Activated T-helper 1 cell treated with anti-CD3 and anti-CD28 coated beads, Interleukin-12 subunit alpha, Interleukin-12 subunit beta, Interleukin-2, Interleukin-4 antibody, amounts not matched to agents 30 ng/mL and 10 ng/mL and 1 ng/mL, durations not matched to agents 14 hours and 24 hours and 36 hours (primary cell): Measurements from ENCODE around the gene MX1. TPM values are rescaled to one million over a fixed set of nuclear protein-coding genes. Genes with fewer than 3 reads are reported as not detected.
A peak's percentile ranks its signal among the peaks of the same experiment; 100 is the strongest.

Experiments
- DNase-seq: peaks from one replicate; pipeline ENCODE4 v3.0.0; 2021; ENCODE audit warnings: low spot score
- H3K27ac Mint-ChIP-seq: one replicate; pipeline ENCODE4 v1.8.0; 2021; ENCODE audit warnings: mild to moderate bottlenecking, mixed read lengths
- H3K27me3 Mint-ChIP-seq: one replicate; pipeline ENCODE4 v1.8.0; 2022; ENCODE audit warnings: mild to moderate bottlenecking, moderate library complexity, mixed read lengths; ENCODE audit not compliant: insufficient read depth
- H3K36me3 Mint-ChIP-seq: one replicate; pipeline ENCODE4 v1.8.0; 2021; ENCODE audit warnings: low read depth, mixed read lengths
- H3K4me1 Mint-ChIP-seq: one replicate; pipeline ENCODE4 v1.8.0; 2021; ENCODE audit warnings: low read depth, mixed read lengths
- H3K4me3 Mint-ChIP-seq: one replicate; pipeline ENCODE4 v1.8.0; 2021; ENCODE audit warnings: mild to moderate bottlenecking, moderate library complexity, mixed read lengths
- H3K9me3 Mint-ChIP-seq: one replicate; pipeline ENCODE4 v1.8.0; 2021; ENCODE audit warnings: mixed read lengths
- intact Hi-C: fragments of 100-400 bp; cut with micrococcal nuclease; formaldehyde crosslinking; loops from one replicate; pipeline ENCODE4 v1.15.1; 2024
- total RNA-seq: library from RNA; stranded (reverse); gene quantifications from 2 replicates; pipeline ENCODE4 v1.2.3, GENCODE V29; 2022

MX1 gene, protein sequence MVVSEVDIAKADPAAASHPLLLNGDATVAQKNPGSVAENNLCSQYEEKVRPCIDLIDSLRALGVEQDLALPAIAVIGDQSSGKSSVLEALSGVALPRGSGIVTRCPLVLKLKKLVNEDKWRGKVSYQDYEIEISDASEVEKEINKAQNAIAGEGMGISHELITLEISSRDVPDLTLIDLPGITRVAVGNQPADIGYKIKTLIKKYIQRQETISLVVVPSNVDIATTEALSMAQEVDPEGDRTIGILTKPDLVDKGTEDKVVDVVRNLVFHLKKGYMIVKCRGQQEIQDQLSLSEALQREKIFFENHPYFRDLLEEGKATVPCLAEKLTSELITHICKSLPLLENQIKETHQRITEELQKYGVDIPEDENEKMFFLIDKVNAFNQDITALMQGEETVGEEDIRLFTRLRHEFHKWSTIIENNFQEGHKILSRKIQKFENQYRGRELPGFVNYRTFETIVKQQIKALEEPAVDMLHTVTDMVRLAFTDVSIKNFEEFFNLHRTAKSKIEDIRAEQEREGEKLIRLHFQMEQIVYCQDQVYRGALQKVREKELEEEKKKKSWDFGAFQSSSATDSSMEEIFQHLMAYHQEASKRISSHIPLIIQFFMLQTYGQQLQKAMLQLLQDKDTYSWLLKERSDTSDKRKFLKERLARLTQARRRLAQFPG
- 89.4 and 92.8 TPM in 2 replicates for total RNA-seq

- H3K4me3 Mint-ChIP-seq = peak within 1 kb of the TSS; percentile 96
- peak; percentile 89 for DNase-seq
- no peaks in the 10 kb centered on the region for H3K27me3 Mint-ChIP-seq
- peaks cover 29% of the 10 kb centered on the region for H3K36me3 Mint-ChIP-seq
- H3K9me3 Mint-ChIP-seq = no peaks in the 10 kb centered on the region
- peak within 1 kb of the TSS; percentile 96 for H3K27ac Mint-ChIP-seq
- H3K4me1 Mint-ChIP-seq = peaks cover 82% of the 10 kb centered on the region
- intact Hi-C loops = loop anchor here (1.0 kb wide), 2 partner anchors 64 to 139 kb away; partner anchors contain the start of gene MX2
Observed at GRCh38 chr21:41425954-41426675, at the start of gene MX1. Gene MX1, plus strand, starts transcription at chr21:41426239. Its CDS starts 5,832 bp downstream, at chr21:41432071.

GRCh38 chr21:41377715-41378114 lies 48.3 kb upstream of the MX1 start:
- no peaks in the 10 kb centered on the region for H3K27me3 Mint-ChIP-seq
- H3K9me3 Mint-ChIP-seq = no peaks in the 10 kb centered on the region
- H3K27ac Mint-ChIP-seq = peak overlapping the region; percentile 40
- H3K36me3 Mint-ChIP-seq = peaks cover 37% of the 10 kb centered on the region
- intact Hi-C loops = no loop called here
- H3K4me3 Mint-ChIP-seq = no peak overlapping the region
- no peak for DNase-seq
- H3K4me1 Mint-ChIP-seq = peaks cover 11% of the 10 kb centered on the region

GRCh38 chr21:41378849-41379248 lies 47.2 kb upstream of the MX1 start:
- peaks cover 41% of the 10 kb centered on the region for H3K36me3 Mint-ChIP-seq

DNA sequence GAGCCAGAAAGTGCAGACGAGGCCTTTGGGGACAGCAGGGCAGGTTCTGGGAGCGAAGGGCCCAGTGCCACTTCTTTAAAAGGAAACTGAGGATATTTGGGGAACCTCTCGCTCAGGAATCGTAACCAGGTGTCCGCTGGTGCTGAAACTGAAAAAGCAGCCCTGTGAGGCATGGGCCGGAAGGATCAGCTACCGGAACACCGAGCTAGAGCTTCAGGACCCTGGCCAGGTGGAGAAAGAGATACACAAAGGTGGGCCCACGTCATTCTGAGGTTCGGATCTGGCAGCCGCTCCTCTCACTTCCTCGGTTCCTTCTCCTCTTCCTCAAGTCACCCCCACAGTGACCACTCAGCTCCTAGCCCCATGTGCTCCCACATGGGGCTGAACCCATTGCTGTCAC lies 46.1 kb upstream of the MX1 start:
- H3K36me3 Mint-ChIP-seq = peaks cover 42% of the 10 kb centered on the region
- H3K27ac Mint-ChIP-seq = no peak overlapping the region
- peaks cover 6% of the 10 kb centered on the region for H3K4me1 Mint-ChIP-seq
- intact Hi-C loops = no loop called here
- H3K27me3 Mint-ChIP-seq = no peaks in the 10 kb centered on the region
- no peaks in the 10 kb centered on the region for H3K9me3 Mint-ChIP-seq
- H3K4me3 Mint-ChIP-seq = no peak overlapping the region
- no peak for DNase-seq

More at GRCh38 chr21:41378849-41379248, 47.2 kb upstream of the MX1 start:
- Mint-ChIP-seq H3K9me3 (no peaks in the 10 kb centered on the region), H3K4me1 (peaks cover 11% of the 10 kb centered on the region), H3K4me3 (no peak overlapping the region), H3K27me3 (no peaks in the 10 kb centered on the region), H3K27ac (no peak overlapping the region)
- intact Hi-C loops = no loop called here
- DNase-seq = no peak

DNA sequence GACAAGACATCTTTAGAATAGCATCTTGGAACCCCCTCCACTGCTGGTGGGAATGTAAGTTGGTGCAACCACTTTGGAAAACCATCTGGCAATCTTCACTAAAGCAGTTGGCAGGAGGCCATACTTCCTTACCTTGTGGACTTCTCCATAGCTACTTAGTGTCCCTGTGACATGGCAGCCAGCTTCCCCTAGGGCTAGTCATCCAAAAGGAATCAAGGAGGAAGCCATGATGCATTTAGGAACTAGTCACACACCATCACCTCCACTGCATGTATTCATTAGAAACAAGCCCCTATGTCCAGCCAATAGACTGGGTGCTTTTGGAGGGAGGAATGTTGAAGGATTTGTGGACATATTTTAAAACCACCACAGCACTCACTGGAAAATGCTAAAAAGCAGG lies 44.3 kb upstream of the MX1 start:
- Mint-ChIP-seq H3K4me1 (no peaks in the 10 kb centered on the region), H3K36me3 (peaks cover 43% of the 10 kb centered on the region), H3K9me3 (no peaks in the 10 kb centered on the region), H3K27me3 (no peaks in the 10 kb centered on the region), H3K4me3 (no peak overlapping the region), H3K27ac (no peak overlapping the region)
- intact Hi-C loops = no loop called here
- no peak for DNase-seq

DNA sequence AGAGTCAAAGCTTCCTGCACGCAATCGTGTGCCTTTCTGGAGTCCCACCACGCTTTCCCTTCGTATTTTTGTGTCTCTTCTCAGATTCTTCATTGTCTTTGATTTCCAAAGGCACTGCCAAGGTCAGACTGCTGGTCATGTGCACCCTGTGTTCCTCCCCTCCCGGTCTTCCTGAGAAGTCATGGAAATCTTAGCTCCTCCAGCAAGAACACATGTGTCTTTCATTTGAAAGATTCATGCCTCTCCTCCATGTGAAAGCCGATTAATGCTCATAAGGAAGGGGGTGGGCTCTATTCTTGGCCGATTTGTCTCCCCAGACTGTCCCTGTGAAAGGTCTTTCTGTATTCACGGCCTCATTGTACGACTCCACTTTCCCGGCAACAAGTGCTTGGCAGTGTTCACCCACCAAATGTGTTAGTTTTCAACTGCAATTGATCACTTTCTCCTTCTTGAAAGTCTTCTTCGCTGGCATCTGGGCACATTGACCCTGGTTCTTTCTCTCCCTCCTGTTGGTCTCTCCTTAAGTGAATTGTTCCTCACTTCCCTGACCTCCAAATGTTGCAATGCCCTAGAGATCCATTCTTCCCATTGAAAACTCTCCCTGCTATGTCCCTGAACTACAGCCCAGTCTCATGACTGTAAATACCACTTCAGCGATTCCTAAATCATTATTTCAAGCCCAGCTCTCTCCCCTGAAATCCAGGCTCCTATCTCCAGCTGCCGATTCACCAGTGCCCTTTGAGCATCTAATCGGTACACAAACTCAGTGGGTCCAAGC lies 38.8 kb upstream of the MX1 start:
- Mint-ChIP-seq H3K9me3 (no peaks in the 10 kb centered on the region), H3K27ac (no peak overlapping the region), H3K4me1 (no peaks in the 10 kb centered on the region), H3K4me3 (no peak overlapping the region), H3K36me3 (peaks cover 46% of the 10 kb centered on the region), H3K27me3 (no peaks in the 10 kb centered on the region)
- intact Hi-C loops = no loop called here
- DNase-seq = no peak

GRCh38 chr21:41387824-41388223 lies 38.2 kb upstream of the MX1 start:
- Mint-ChIP-seq H3K27me3 (no peaks in the 10 kb centered on the region), H3K9me3 (no peaks in the 10 kb centered on the region), H3K4me1 (no peaks in the 10 kb centered on the region), H3K27ac (no peak overlapping the region), H3K4me3 (no peak overlapping the region), H3K36me3 (peaks cover 46% of the 10 kb centered on the region)
- intact Hi-C loops = no loop called here
- DNase-seq = no peak

DNA sequence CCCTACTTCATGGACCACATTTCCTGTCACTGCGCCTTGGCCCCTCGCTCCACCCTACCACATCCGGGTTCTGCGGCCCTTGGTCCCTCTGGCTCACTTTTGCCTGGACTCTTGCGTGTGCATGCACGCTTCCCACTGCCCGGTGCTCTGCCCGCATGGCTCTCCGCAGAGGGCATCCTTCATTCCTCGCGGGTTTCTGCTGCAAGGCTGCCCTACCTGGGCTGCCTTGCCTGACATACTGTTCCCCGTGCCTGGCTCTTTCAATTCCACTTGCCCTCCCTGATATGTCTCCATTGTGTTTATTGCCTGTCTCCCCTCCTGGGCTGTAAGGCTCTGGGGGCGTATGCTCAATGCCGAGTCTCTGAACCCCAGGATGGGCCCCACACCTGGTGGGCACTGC lies 37.8 kb upstream of the MX1 start:
- H3K4me1 Mint-ChIP-seq = no peaks in the 10 kb centered on the region
- H3K4me3 Mint-ChIP-seq = no peak overlapping the region
- no peak for DNase-seq
- no peaks in the 10 kb centered on the region for H3K9me3 Mint-ChIP-seq
- peaks cover 48% of the 10 kb centered on the region for H3K36me3 Mint-ChIP-seq
- H3K27me3 Mint-ChIP-seq = no peaks in the 10 kb centered on the region
- intact Hi-C loops = no loop called here
- no peak overlapping the region for H3K27ac Mint-ChIP-seq

GRCh38 chr21:41390043-41390639 lies 35.9 kb upstream of the MX1 start:
- Mint-ChIP-seq H3K27ac (no peak overlapping the region), H3K4me1 (no peaks in the 10 kb centered on the region), H3K36me3 (peaks cover 52% of the 10 kb centered on the region), H3K9me3 (no peaks in the 10 kb centered on the region), H3K4me3 (no peak overlapping the region), H3K27me3 (no peaks in the 10 kb centered on the region)
- intact Hi-C loops = no loop called here
- DNase-seq = no peak

DNA sequence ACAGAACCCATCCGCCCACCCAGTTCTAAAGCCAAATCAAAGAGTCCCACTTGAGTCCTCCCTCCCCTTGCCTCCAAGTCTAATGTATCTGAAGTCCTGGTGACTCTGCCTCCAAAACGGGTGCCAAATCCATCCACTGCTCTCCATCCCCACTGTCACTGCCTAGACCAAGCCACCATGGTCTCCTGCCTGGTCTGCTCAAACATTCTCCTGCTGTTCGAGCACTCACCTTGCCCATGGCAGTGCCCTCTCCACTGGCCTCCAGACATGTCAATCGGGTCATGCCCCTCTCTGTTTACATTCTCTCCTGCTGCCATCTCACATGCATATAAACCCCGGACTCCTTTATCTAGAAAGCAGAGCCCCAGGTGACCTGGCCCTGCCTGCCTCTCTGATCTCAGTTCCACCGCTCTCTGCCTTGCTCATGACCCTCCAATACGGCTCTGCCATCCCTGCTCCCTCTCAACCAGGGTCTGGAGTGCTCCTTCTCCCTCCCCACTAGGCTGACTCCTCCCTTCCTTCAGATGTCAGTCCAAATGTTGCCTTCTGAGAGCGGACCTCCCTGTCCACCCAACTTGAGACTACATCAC lies 32.1 kb upstream of the MX1 start:
- Mint-ChIP-seq H3K27me3 (no peaks in the 10 kb centered on the region), H3K9me3 (no peaks in the 10 kb centered on the region), H3K4me3 (no peak overlapping the region), H3K27ac (no peak overlapping the region), H3K36me3 (peaks cover 47% of the 10 kb centered on the region), H3K4me1 (no peaks in the 10 kb centered on the region)
- no peak for DNase-seq
- intact Hi-C loops = no loop called here

GRCh38 chr21:41396558-41397075 lies 29.4 kb upstream of the MX1 start:
- Mint-ChIP-seq H3K9me3 (no peaks in the 10 kb centered on the region), H3K4me3 (no peak overlapping the region), H3K27ac (no peak overlapping the region), H3K36me3 (peaks cover 58% of the 10 kb centered on the region), H3K27me3 (no peaks in the 10 kb centered on the region), H3K4me1 (no peaks in the 10 kb centered on the region)
- DNase-seq = no peak
- intact Hi-C loops = no loop called here

DNA sequence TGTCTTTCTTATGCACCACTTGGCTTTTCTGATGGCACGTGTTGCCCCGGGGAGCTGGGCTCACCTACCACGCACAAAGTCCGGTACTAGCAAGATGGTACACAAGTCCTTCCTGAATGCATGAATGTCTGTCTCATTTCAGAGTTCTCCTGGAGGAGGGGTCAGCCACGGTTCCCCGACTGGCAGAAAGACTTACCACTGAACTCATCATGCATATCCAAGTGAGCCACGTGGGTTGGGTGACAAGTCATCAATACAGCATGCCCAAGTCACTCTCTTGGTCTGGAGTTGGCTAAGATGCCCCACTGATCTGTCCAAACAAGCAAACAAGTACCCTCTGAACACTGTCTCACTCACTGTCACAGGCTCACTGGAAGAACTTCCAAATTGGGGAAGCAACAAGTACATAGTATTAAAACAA lies 28.6 kb upstream of the MX1 start:
- no peaks in the 10 kb centered on the region for H3K27me3 Mint-ChIP-seq
- DNase-seq = no peak
- H3K9me3 Mint-ChIP-seq = no peaks in the 10 kb centered on the region
- no peak overlapping the region for H3K4me3 Mint-ChIP-seq
- H3K4me1 Mint-ChIP-seq = no peaks in the 10 kb centered on the region
- H3K36me3 Mint-ChIP-seq = peaks cover 54% of the 10 kb centered on the region
- no peak overlapping the region for H3K27ac Mint-ChIP-seq
- intact Hi-C loops = no loop called here
